Karpas-422 (cell line): ENCODE data around the gene ALOX15. TPM values are rescaled to one million over a fixed set of nuclear protein-coding genes. Genes with fewer than 3 reads are reported as not detected.
A peak's percentile ranks its signal among the peaks of the same experiment; 100 is the strongest.
"Not testable (repeated sequence)": the region's sequence is repeated elsewhere in the genome, so short reads cannot be mapped to it uniquely, and the experiment has no call there.

Experiments
- DNase-seq: peaks from one replicate; pipeline ENCODE4 v3.0.0-alpha.2; 2015
- H2AFZ ChIP-seq: fragments of 200-600 bp; sonication (generic); 2 replicates; pipeline ENCODE4 v1.6.1; 2014; ENCODE audit warnings: antibody characterized with exemption, low read length, mixed read lengths
- H3K27ac ChIP-seq: fragments of 200-600 bp; sonication (generic); 2 replicates; pipeline ENCODE4 v1.5.1; 2014; ENCODE audit warnings: mild to moderate bottlenecking, low read length, moderate library complexity
- H3K27me3 ChIP-seq: fragments of 200-600 bp; sonication (generic); 2 replicates; pipeline ENCODE4 v1.6.1; 2014; ENCODE audit warnings: low read length, mixed read lengths
- H3K36me3 ChIP-seq: fragments of 200-600 bp; sonication (generic); 2 replicates; pipeline ENCODE4 v1.6.1; 2014; ENCODE audit warnings: low read length, mixed read lengths; ENCODE audit not compliant: insufficient read depth
- H3K4me1 ChIP-seq: fragments of 200-600 bp; sonication (generic); 2 replicates; pipeline ENCODE4 v1.6.1; 2014; ENCODE audit warnings: mild to moderate bottlenecking, low read length, mixed read lengths
- H3K4me2 ChIP-seq: fragments of 200-600 bp; sonication (generic); 2 replicates; pipeline ENCODE4 v1.6.1; 2014; ENCODE audit warnings: low read length, low read depth, mild to moderate bottlenecking; ENCODE audit not compliant: poor library complexity, severe bottlenecking
- H3K4me3 ChIP-seq: fragments of 200-600 bp; sonication (generic); 2 replicates; pipeline ENCODE4 v1.5.1; 2014; ENCODE audit warnings: mild to moderate bottlenecking, antibody characterized with exemption, low read length, mixed read lengths
- H3K79me2 ChIP-seq: fragments of 200-600 bp; sonication (generic); 2 replicates; pipeline ENCODE4 v1.6.1; 2014; ENCODE audit warnings: mild to moderate bottlenecking, low read length, mixed read lengths
- H3K9ac ChIP-seq: fragments of 200-600 bp; sonication (generic); 2 replicates; pipeline ENCODE4 v1.6.0; 2014; ENCODE audit warnings: low read length
- H3K9me2 ChIP-seq: fragments of 200-600 bp; sonication (generic), shearing (Covaris generic); replicated peaks from 2 replicates; pipeline ENCODE4 v1.6.0; 2014; ENCODE audit warnings: mild to moderate bottlenecking, low read length, moderate library complexity; ENCODE audit not compliant: insufficient read depth
- H3K9me3 ChIP-seq: fragments of 300-700, 200-600 bp; sonication (generic); 2 replicates; pipeline ENCODE4 v1.6.1; 2014; ENCODE audit warnings: low read length, mixed read lengths
- H4K20me1 ChIP-seq: fragments of 200-600 bp; sonication (generic); 2 replicates; pipeline ENCODE4 v1.6.1; 2014; ENCODE audit warnings: mild to moderate bottlenecking, antibody characterized with exemption, low read length, low read depth; ENCODE audit not compliant: insufficient read depth
- total RNA-seq: library from RNA; depleted of rRNA; stranded (reverse); fragments of >200 nt; shearing (Covaris generic); gene quantifications from 2 replicates; pipeline ENCODE4 v1.2.3, GENCODE V29; 2014; ENCODE audit warnings: low replicate concordance

Gene ALOX15
- total RNA-seq, 1 experiment from 2014 or later: 1.5 TPM

GRCh38 chr17:4633643-4634042, 7.8 kb downstream of the ALOX15 start:
- H3K27me3 ChIP-seq: no peaks in the 10 kb centered on the region
- no peak overlapping the region for H3K27ac ChIP-seq
- H4K20me1 ChIP-seq: no peaks in the 10 kb centered on the region
- H3K4me3 ChIP-seq: no peak overlapping the region
- H3K9me2 ChIP-seq: no peaks in the 10 kb centered on the region
- H3K4me1 ChIP-seq: peaks cover 35% of the 10 kb centered on the region
- no peak for DNase-seq
- no peak overlapping the region for H3K4me2 ChIP-seq
- no peak overlapping the region for H2AFZ ChIP-seq
- no peak overlapping the region for H3K9ac ChIP-seq
- no peaks in the 10 kb centered on the region for H3K36me3 ChIP-seq
- no peaks in the 10 kb centered on the region for H3K79me2 ChIP-seq
- no peaks in the 10 kb centered on the region for H3K9me3 ChIP-seq

GRCh38 chr17:4632581-4632920, 8.9 kb downstream of the ALOX15 start:
- Histone ChIP-seq H3K79me2 (no peaks in the 10 kb centered on the region), H2AFZ (no peak overlapping the region), H3K4me3 (no peak overlapping the region), H3K9me2 (no peaks in the 10 kb centered on the region), H3K4me1 (peaks cover 35% of the 10 kb centered on the region), H3K9ac (no peak overlapping the region), H3K27me3 (no peaks in the 10 kb centered on the region), H3K27ac (no peak overlapping the region), H3K9me3 (no peaks in the 10 kb centered on the region), H4K20me1 (no peaks in the 10 kb centered on the region), H3K36me3 (no peaks in the 10 kb centered on the region), H3K4me2 (no peak overlapping the region)
- no peak for DNase-seq

DNA sequence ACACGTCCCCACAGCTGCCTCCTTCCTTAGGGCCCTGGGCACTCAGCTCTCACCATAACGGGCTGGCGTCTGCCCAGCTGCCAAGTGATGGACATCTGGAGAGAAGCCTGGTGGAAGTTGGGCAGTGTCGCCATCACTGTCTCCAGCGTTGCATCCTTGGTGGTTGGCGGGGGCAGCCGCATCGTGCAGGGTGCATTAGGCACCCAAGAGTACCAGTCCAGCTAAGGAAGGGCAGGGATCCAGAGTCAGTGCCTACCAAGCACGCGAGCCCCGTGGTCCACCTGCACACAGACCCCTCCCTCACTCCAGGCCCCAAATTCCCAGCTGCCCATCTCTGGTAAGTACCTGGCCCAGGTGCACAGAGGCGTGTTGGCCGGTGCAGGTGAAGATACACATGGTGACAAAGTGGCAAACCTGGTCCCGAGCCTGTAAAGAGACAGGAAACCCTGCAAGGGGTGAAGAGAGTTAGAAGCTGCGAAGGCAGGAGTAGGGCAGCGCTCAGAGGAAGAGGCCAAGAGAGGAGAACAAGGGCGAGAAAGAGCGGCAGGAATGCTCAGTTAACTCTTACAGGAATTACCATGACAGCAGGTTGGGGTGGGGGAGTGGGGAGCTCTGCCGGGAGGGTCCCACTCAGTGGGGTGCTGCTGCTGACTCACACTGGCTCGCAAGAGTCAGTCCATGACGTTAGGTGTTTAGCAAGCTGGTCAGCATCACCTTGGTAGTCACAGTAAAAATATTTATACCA, 9.5 kb downstream of the ALOX15 start:
- Histone ChIP-seq H3K79me2 (no peaks in the 10 kb centered on the region), H3K9me2 (no peaks in the 10 kb centered on the region), H4K20me1 (no peaks in the 10 kb centered on the region), H3K9me3 (no peaks in the 10 kb centered on the region), H2AFZ (no peak overlapping the region), H3K36me3 (no peaks in the 10 kb centered on the region), H3K9ac (no peak overlapping the region), H3K27ac (no peak overlapping the region), H3K27me3 (no peaks in the 10 kb centered on the region), H3K4me1 (peaks cover 31% of the 10 kb centered on the region), H3K4me2 (no peak overlapping the region), H3K4me3 (no peak overlapping the region)
- peak; percentile 32 for DNase-seq

DNA sequence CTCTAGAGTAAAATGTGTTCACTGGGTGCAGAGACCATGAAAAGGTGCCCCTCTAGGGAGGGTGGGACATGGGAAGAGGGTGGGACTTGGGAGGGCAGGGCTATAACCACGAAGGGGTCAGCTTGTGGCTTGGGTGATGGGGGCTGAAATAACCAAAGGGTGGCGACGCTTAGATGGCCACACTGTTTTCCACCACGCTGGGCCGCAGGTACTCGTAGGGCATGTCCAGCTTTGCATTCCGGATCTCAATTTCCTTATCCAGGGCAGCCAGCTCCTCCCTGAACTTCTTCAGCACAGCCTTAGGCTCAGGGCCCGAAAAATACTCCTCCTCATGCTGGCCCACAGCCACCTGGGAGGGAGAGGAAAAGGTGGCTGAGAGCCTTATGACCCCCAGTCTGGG, 10.0 kb downstream of the ALOX15 start:
- H3K27me3 ChIP-seq: no peaks in the 10 kb centered on the region
- no peaks in the 10 kb centered on the region for H3K9me2 ChIP-seq
- no peaks in the 10 kb centered on the region for H3K79me2 ChIP-seq
- H3K9me3 ChIP-seq: no peaks in the 10 kb centered on the region
- H3K4me2 ChIP-seq: no peak overlapping the region
- no peak overlapping the region for H3K9ac ChIP-seq
- no peak overlapping the region for H3K27ac ChIP-seq
- H4K20me1 ChIP-seq: no peaks in the 10 kb centered on the region
- DNase-seq: no peak
- H3K36me3 ChIP-seq: no peaks in the 10 kb centered on the region
- H2AFZ ChIP-seq: no peak overlapping the region
- H3K4me1 ChIP-seq: peaks cover 25% of the 10 kb centered on the region
- H3K4me3 ChIP-seq: no peak overlapping the region

- DNase-seq: no peak
- Histone ChIP-seq H3K9me2 (no peaks in the 10 kb centered on the region), H3K9me3 (no peaks in the 10 kb centered on the region), H3K36me3 (no peaks in the 10 kb centered on the region), H2AFZ (no peak overlapping the region), H4K20me1 (no peaks in the 10 kb centered on the region), H3K9ac (no peak overlapping the region), H3K27me3 (no peaks in the 10 kb centered on the region), H3K4me1 (peaks cover 3% of the 10 kb centered on the region; the same call in 1 of the 2 replicates), H3K27ac (no peak overlapping the region), H3K79me2 (no peaks in the 10 kb centered on the region), H3K4me2 (no peak overlapping the region), H3K4me3 (no peak overlapping the region)
Observed at GRCh38 chr17:4626734-4627256, 14.7 kb downstream of the ALOX15 start.

DNA sequence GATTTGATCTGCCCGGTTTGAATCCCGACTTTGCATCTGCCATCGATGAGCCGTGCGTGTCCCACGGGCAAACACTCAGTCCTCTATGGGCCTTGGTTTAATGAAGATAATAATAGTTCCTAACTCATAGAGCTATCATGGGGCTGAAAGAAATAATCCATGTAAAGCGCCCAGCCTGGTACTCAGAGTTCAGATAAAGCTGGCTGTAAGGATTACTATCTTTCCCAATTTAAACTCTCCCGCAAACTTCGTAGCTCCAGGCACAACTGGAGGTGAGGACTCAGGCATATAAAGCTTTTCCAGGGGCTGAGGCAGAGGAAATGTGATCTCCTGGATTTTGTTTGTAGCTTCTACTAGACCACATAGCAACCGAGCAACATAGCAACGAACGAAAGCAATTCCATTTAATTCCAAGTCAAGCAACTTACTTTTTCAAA, 16.3 kb downstream of the ALOX15 start:
- no peaks in the 10 kb centered on the region for H3K4me1 ChIP-seq
- no peak overlapping the region for H3K27ac ChIP-seq
- H2AFZ ChIP-seq: no peak overlapping the region
- H3K79me2 ChIP-seq: no peaks in the 10 kb centered on the region
- H3K9me3 ChIP-seq: no peaks in the 10 kb centered on the region
- no peak overlapping the region for H3K9ac ChIP-seq
- H3K36me3 ChIP-seq: no peaks in the 10 kb centered on the region
- no peak for DNase-seq
- no peaks in the 10 kb centered on the region for H4K20me1 ChIP-seq
- H3K9me2 ChIP-seq: no peaks in the 10 kb centered on the region
- no peak overlapping the region for H3K4me3 ChIP-seq
- H3K27me3 ChIP-seq: no peaks in the 10 kb centered on the region
- no peak overlapping the region for H3K4me2 ChIP-seq

DNA sequence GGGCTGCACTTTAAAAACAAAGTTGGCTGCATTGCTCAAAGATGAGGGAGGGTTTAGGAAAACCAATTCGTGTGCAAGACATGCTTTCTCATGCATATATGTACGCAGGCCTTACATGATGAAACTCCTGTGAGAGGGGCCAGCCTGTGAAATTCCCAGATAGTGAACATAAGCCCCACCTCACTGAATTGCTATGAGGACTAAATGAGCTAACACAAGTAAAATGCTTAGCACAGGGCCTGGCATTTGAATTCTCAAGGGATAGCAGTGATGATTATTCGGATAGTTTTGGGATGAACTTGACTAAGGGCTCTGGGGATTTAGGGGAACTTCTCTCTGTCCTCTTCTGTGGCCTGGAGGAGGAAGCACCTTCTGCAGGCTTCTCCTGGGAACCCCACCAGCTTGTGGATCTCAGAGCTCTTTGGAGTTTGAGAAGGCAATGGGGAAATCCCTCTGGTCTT, 17.0 kb downstream of the ALOX15 start:
- not testable (repeated sequence) for H4K20me1 ChIP-seq, H3K9me3 ChIP-seq, H3K36me3 ChIP-seq, H3K79me2 ChIP-seq, H3K4me2 ChIP-seq, H3K9me2 ChIP-seq, H2AFZ ChIP-seq, H3K4me3 ChIP-seq, H3K4me1 ChIP-seq, H3K9ac ChIP-seq, H3K27ac ChIP-seq, DNase-seq, H3K27me3 ChIP-seq

GRCh38 chr17:4623249-4623648, 18.2 kb downstream of the ALOX15 start:
- Histone ChIP-seq H3K27me3 (no peaks in the 10 kb centered on the region), H3K27ac (no peak overlapping the region), H3K4me2 (no peak overlapping the region), H2AFZ (no peak overlapping the region), H3K4me3 (no peak overlapping the region), H3K9me2 (no peaks in the 10 kb centered on the region), H3K36me3 (no peaks in the 10 kb centered on the region), H4K20me1 (no peaks in the 10 kb centered on the region), H3K9ac (no peak overlapping the region), H3K9me3 (no peaks in the 10 kb centered on the region), H3K4me1 (no peaks in the 10 kb centered on the region), H3K79me2 (no peaks in the 10 kb centered on the region)
- no peak for DNase-seq
